Spleen (tissue), 7 donors: ENCODE results near the gene IFI27L2.
"Not testable (repeated sequence)": the region's sequence is repeated elsewhere in the genome, so short reads cannot be mapped to it uniquely, and the experiment has no call there.

ENCODE experiments used
- CTCF ChIP-seq, 11 experiments: fragments of 200-600 bp in 7 of 11; fragments of 450-650 bp in 4 of 11; sonication (generic) in 4 of 11; IDR thresholded peaks in 8 of 11; conservative IDR thresholded peaks in 3 of 11; 1 replicate in 7 of 11; 2 replicates in 4 of 11; pipeline versions ENCODE4 v1.4.0 to v1.8.0; 2016 to 2021; ENCODE audit warnings: antibody characterized with exemption in 11 of 11, inconsistent platforms in 4 of 11, mild to moderate bottlenecking in 1 of 11
- POLR2A ChIP-seq, 3 donors: fragments of 450-650 bp; IDR thresholded peaks; one replicate each; pipeline ENCODE4 v1.5.1; 2017; ENCODE audit warnings: antibody characterized with exemption in 3 of 3, mild to moderate bottlenecking in 1 of 3
- POLR2AphosphoS5 ChIP-seq, 3 donors: sonication (generic); formaldehyde crosslinking; IDR thresholded peaks; one replicate each; pipeline ENCODE4 v1.5.1; 2017; ENCODE audit warnings: antibody characterized with exemption in 3 of 3
- donor health status: DM: no; HTN: no; CAD: no; lungs with moderate emphysema.
- donor health status: DM: no; HTN: no; CAD: no.
- donor health status: DM: no; HTN: no; CAD: no.

- TF ChIP-seq POLR2AphosphoS5 (IDR thresholded peaks at IDR 0.05); CTCF (IDR thresholded peaks at IDR 0.05 in 8 of 11, conservative IDR thresholded peaks at IDR 0.05 in 3 of 11); POLR2A (IDR thresholded peaks at IDR 0.05): not testable (repeated sequence)
Observed at GRCh38 chr14:94156143-94156542, 26.7 kb upstream of the IFI27L2 start.
